Uterus (tissue), 2 donors: ENCODE data around the gene ABHD8.
A peak's percentile ranks its signal among the peaks of the same experiment; 100 is the strongest.

Experiments used
- POLR2A ChIP-seq, 2 donors: fragments of 450-650 bp; IDR thresholded peaks; one replicate each; pipeline ENCODE4 v1.6.1; 2016; ENCODE audit warnings: antibody characterized with exemption in 2 of 2, mild to moderate bottlenecking in 1 of 2, moderate library complexity in 1 of 2
- TF ChIP-seq, protein P1 (sequence below), 4 experiments: fragments of 200-600 bp in 2 of 4; fragments of 450-650 bp in 2 of 4; sonication (generic) in 2 of 4; IDR thresholded peaks; one replicate each; pipeline ENCODE4 v1.5.1; 2016 to 2019; ENCODE audit warnings: antibody characterized with exemption in 4 of 4, mild to moderate bottlenecking in 2 of 4, moderate library complexity in 1 of 4

GRCh38 chr19:17266975-17267788, 36.0 kb downstream of the ABHD8 start, which contains the start of gene BABAM1:
- TF ChIP-seq, protein P1, sequence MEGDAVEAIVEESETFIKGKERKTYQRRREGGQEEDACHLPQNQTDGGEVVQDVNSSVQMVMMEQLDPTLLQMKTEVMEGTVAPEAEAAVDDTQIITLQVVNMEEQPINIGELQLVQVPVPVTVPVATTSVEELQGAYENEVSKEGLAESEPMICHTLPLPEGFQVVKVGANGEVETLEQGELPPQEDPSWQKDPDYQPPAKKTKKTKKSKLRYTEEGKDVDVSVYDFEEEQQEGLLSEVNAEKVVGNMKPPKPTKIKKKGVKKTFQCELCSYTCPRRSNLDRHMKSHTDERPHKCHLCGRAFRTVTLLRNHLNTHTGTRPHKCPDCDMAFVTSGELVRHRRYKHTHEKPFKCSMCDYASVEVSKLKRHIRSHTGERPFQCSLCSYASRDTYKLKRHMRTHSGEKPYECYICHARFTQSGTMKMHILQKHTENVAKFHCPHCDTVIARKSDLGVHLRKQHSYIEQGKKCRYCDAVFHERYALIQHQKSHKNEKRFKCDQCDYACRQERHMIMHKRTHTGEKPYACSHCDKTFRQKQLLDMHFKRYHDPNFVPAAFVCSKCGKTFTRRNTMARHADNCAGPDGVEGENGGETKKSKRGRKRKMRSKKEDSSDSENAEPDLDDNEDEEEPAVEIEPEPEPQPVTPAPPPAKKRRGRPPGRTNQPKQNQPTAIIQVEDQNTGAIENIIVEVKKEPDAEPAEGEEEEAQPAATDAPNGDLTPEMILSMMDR (IDR thresholded peaks at IDR 0.05) = no peak
- peak in 1 of 2 donors; percentile 38 for TF ChIP-seq POLR2A (IDR thresholded peaks at IDR 0.05)
